Measurements from ENCODE around the gene LARP4B. TPM values are rescaled to one million over a fixed set of nuclear protein-coding genes. Genes with fewer than 3 reads are reported as not detected.

LARP4B gene
- total and polyA plus RNA-seq, 2 of the 13 experiments (the other 11 are each of a cell fraction or from before 2014, with no cell fraction given), result 19.5 to 30.2 TPM

DNA sequence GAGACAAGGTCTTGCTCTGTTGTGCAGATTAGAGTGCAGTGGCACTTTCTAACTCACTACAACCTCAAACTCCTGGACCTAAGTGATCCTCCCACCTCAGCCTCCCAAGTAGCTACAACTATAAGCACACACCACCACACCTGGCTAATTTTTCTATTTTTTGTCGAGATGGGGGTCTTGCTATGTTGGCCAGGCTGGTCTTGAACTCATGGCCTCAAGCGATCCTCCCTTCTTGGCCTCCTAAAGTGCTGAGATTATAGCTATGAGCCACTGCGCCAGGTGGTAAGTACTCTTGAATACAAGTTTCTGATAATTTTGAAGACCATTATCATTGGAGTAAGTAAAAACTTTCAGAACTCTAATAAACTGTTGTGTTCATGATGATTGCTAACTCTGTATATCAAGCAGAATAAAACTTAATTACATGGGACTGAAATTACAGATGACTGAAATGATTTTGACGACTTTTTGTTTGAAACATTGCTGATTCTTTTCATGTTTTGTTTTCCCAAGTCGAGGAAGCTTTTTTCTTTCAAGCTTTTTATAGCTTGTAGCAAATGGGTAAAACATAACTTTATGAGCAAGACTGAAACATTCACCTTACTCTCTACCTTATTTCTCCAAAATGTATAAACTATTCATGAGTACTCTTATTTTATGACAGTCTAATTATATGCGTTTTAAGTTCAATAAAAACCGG, 14.6 kb downstream of the LARP4B start:
- H3K9me3 ChIP-seq (ENCODE audit: low read length), result no peaks in the 10 kb centered on the region
- DNase-seq (ENCODE audit: low spot score) (no peak), FAIRE-seq (no peak), ATAC-seq (no peak)
- no peak overlapping the region for H3K4me2 ChIP-seq (ENCODE audit: low read depth, low read length)
- H3K27ac ChIP-seq (ENCODE audit: extremely low read length, insufficient read depth, low read length), result no peak overlapping the region
- peaks cover 37% of the 10 kb centered on the region for H4K20me1 ChIP-seq (ENCODE audit: insufficient read depth, low read length)
- ChIA-PET CTCF (ENCODE audit: low intra/inter-chr PET ratio, low total read pairs) (no interaction called here), POLR2A (no interaction called here)
- intact Hi-C loops (cut with micrococcal nuclease; ENCODE audit: unreplicated experiment) (no loop called here), in situ Hi-C loops (cut with HindIII; ENCODE audit: extremely low pct_ligation_motif_present, low pct_unique_long_range_greater_than_20kb) (no loop called here)
- 99% methylated on average over 7 of the region's 7 CpGs for WGBS (ENCODE audit: low lambda C conversion rate)
- no peak overlapping the region for H3K4me3 ChIP-seq (replicated peaks in 1 of 3; ENCODE audit: insufficient read depth in 1 of 3, low read depth in 2 of 3, low read length in 3 of 3)
- no peak for TF ChIP-seq GATAD2A (CRISPR knock-in tag; IDR thresholded peaks at IDR 0.05)
- TF ChIP-seq ZNF770 (CRISPR knock-in tag; IDR thresholded peaks at IDR 0.05), result peak; percentile 41; the same call in 1 of the 2 replicates
- 0 out of 2 replicates have a peak, but pooled peaks have one; percentile 26 for TF ChIP-seq ZNF121 (CRISPR knock-in tag; IDR thresholded peaks at IDR 0.05)
- H3K27me3 ChIP-seq (ENCODE audit: control insufficient read depth in 1 of 2, insufficient read depth in 2 of 2, low read length in 2 of 2), result no peaks in the 10 kb centered on the region
- TSS peak; percentile 5 for BruUV-seq (replicated peaks)
- H3K9ac ChIP-seq (ENCODE audit: insufficient read depth, low read depth, low read length), result no peak overlapping the region
- H3K36me3 ChIP-seq (replicated peaks in 1 of 2; ENCODE audit: control insufficient read depth in 1 of 2, insufficient read depth in 2 of 2, low read length in 2 of 2), result peaks cover 5 to 9% of the 10 kb centered on the region in 2 experiments
- peaks cover 6% of the 10 kb centered on the region for H3K4me1 ChIP-seq (ENCODE audit: insufficient read depth, low read length)
- no peak overlapping the region for H2AFZ ChIP-seq (ENCODE audit: low read length)
- peaks cover 89% of the 10 kb centered on the region for H3K79me2 ChIP-seq (ENCODE audit: insufficient read depth, low read length)

DNA sequence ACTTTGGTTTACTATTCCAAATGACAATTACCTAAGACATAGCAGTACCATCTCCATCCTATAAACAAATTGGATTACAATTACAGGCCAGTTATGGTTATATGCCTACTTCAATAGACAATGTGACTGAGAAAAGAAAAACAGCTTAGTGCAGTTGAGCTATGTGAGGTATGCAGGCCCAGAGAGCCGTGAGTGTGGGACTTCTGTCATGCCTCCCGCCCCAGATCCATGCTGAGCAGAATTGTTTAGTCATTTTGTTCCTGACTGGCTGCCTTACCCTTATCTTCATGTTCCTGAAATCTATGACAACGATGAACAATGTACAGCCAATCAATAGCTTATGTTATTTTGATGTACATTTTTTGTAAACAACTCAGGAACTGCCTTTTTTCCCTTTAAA, 21.7 kb downstream of the LARP4B start:
- H3K36me3 ChIP-seq (replicated peaks in 1 of 2; ENCODE audit: control insufficient read depth in 1 of 2, insufficient read depth in 2 of 2, low read length in 2 of 2), result peaks cover 13 to 38% of the 10 kb centered on the region in 2 experiments
- H4K20me1 ChIP-seq (ENCODE audit: insufficient read depth, low read length), result peaks cover 5% of the 10 kb centered on the region
- ATAC-seq (peak; percentile 52; the same call in 2 of the 3 replicates), DNase-seq (ENCODE audit: low spot score) (no peak), FAIRE-seq (no peak)
- H3K4me2 ChIP-seq (ENCODE audit: low read depth, low read length), result no peak overlapping the region
- no peak overlapping the region for H2AFZ ChIP-seq (ENCODE audit: low read length)
- 79% methylated on average over 3 of the region's 3 CpGs for WGBS (ENCODE audit: low lambda C conversion rate)
- H3K27me3 ChIP-seq (ENCODE audit: control insufficient read depth in 1 of 2, insufficient read depth in 2 of 2, low read length in 2 of 2), result no peaks in the 10 kb centered on the region
- no peak overlapping the region for H3K4me3 ChIP-seq (replicated peaks in 1 of 3; ENCODE audit: insufficient read depth in 1 of 3, low read depth in 2 of 3, low read length in 3 of 3)
- no TSS peak for BruUV-seq (replicated peaks)
- peaks cover 73% of the 10 kb centered on the region for H3K79me2 ChIP-seq (ENCODE audit: insufficient read depth, low read length)
- in situ Hi-C loops (cut with HindIII; ENCODE audit: extremely low pct_ligation_motif_present, low pct_unique_long_range_greater_than_20kb), result no loop called here
- no peaks in the 10 kb centered on the region for H3K9me3 ChIP-seq (ENCODE audit: low read length)
- POLR2A ChIA-PET, result no interaction called here
- no peak overlapping the region for H3K27ac ChIP-seq (ENCODE audit: extremely low read length, insufficient read depth, low read length)
- CTCF ChIA-PET (ENCODE audit: low intra/inter-chr PET ratio, low total read pairs), result no interaction called here
- TF ChIP-seq ZNF7 (CRISPR knock-in tag; IDR thresholded peaks at IDR 0.05) (no peak), SAP130 (CRISPR knock-in tag; IDR thresholded peaks at IDR 0.05; ENCODE audit: low read depth) (no peak), ZBTB21 (CRISPR knock-in tag; IDR thresholded peaks at IDR 0.05) (no peak), ZNF256 (CRISPR knock-in tag; conservative IDR thresholded peaks at IDR 0.05) (no peak), RBM39 (IDR thresholded peaks at IDR 0.05; ENCODE audit: low read depth, low read length, poor library complexity, severe bottlenecking) (no peak), PHF8 (CRISPR knock-in tag; IDR thresholded peaks at IDR 0.05) (no peak), SMARCE1 (IDR thresholded peaks at IDR 0.05; ENCODE audit: borderline replicate concordance) (no peak)
- H3K9ac ChIP-seq (ENCODE audit: insufficient read depth, low read depth, low read length), result no peak overlapping the region
- intact Hi-C loops (cut with micrococcal nuclease; ENCODE audit: unreplicated experiment), result no loop called here
- H3K4me1 ChIP-seq (ENCODE audit: insufficient read depth, low read length), result no peaks in the 10 kb centered on the region
